Prostate gland (tissue), 2 donors: ENCODE data around the gene BLVRB. TPM values are rescaled to one million over a fixed set of nuclear protein-coding genes. Genes with fewer than 3 reads are reported as not detected.

Source experiments
- DNase-seq: peaks from one replicate; pipeline ENCODE4 v3.0.0-alpha.2; 2019; ENCODE audit warnings: low spot score
- H3K27ac ChIP-seq, 2 donors: fragments of 200-600 bp; sonication (generic); 2 replicates each; pipeline ENCODE4 v1.5.1; 2017 to 2019
- H3K27me3 ChIP-seq: fragments of 200-600 bp; sonication (generic); replicated peaks from 2 replicates; pipeline ENCODE4 v1.5.1; 2019; ENCODE audit not compliant: insufficient read depth
- H3K36me3 ChIP-seq, 2 donors: fragments of 200-600 bp; sonication (generic); 1 replicate in 1 of 2; 2 replicates in 1 of 2; pipeline versions ENCODE4 v1.5.1 to v1.8.1; 2017 to 2019
- H3K4me1 ChIP-seq: fragments of 200-600 bp; sonication (generic); replicated peaks from 2 replicates; pipeline ENCODE4 v1.5.1; 2019
- H3K4me3 ChIP-seq, 2 donors: fragments of 200-600 bp; sonication (generic); 2 replicates each; pipeline ENCODE4 v1.5.1; 2017 to 2019
- H3K9me3 ChIP-seq: fragments of 200-600 bp; sonication (generic); 2 replicates; pipeline ENCODE4 v1.5.1; 2017
- CTCF ChIP-seq, 4 experiments: fragments of 200-600 bp in 2 of 4; fragments of 450-650 bp in 2 of 4; sonication (generic) in 2 of 4; IDR thresholded peaks; 1 replicate in 3 of 4; 2 replicates in 1 of 4; pipeline ENCODE4 v1.5.1; 2016 to 2019; ENCODE audit warnings: antibody characterized with exemption in 4 of 4, mild to moderate bottlenecking in 2 of 4, moderate library complexity in 2 of 4
- POLR2A ChIP-seq: fragments of 450-650 bp; IDR thresholded peaks from one replicate; pipeline ENCODE4 v1.6.1; 2016; ENCODE audit warnings: antibody characterized with exemption, mild to moderate bottlenecking
- POLR2AphosphoS5 ChIP-seq: sonication (generic); formaldehyde crosslinking; IDR thresholded peaks from one replicate; pipeline ENCODE4 v1.6.1; 2017; ENCODE audit warnings: antibody characterized with exemption
- WGBS: methylation state at CpG from one replicate; pipeline ENCODE4 v1.1.5; 2018; 5-methylcytosine and 5-hydroxymethylcytosine counted together
- intact Hi-C: fragments of 100-400 bp; cut with DNase I; formaldehyde crosslinking; loops from one replicate; pipeline ENCODE4 v1.14.2; 2022
- total RNA-seq, 2 donors: library from RNA; depleted of rRNA; stranded (reverse); fragments of >200 nt; gene quantifications; one replicate each; pipeline ENCODE4 v1.1.0, GENCODE V29; 2016

BLVRB gene
- total RNA-seq, 2 donors from 2014 or later = 101 to 261 TPM

- Histone ChIP-seq H3K4me3 (no peak overlapping the region), H3K27me3 (no peaks in the 10 kb centered on the region), H3K9me3 (no peaks in the 10 kb centered on the region), H3K27ac (no peak overlapping the region), H3K36me3 (no peaks in the 10 kb centered on the region), H3K4me1 (no peaks in the 10 kb centered on the region)
- intact Hi-C loops = no loop called here
- TF ChIP-seq CTCF (IDR thresholded peaks at IDR 0.05) (no peak), POLR2A (no peak), POLR2AphosphoS5 (no peak)
- DNase-seq = no peak
- WGBS = 87% methylated on average over 13 of the region's 13 CpGs
These were observed 7.0 kb upstream of the BLVRB start for GRCh38 chr19:40472516-40472915.

- Histone ChIP-seq H3K36me3 (no peaks in the 10 kb centered on the region), H3K27ac (no peak overlapping the region), H3K27me3 (no peaks in the 10 kb centered on the region), H3K4me3 (no peak overlapping the region), H3K9me3 (no peaks in the 10 kb centered on the region), H3K4me1 (peaks cover 6% of the 10 kb centered on the region)
- TF ChIP-seq POLR2A = no peak
- TF ChIP-seq POLR2AphosphoS5 = no peak
- no peak for TF ChIP-seq CTCF (IDR thresholded peaks at IDR 0.05)
- intact Hi-C loops = no loop called here
- no peak for DNase-seq
- 92% methylated on average over 3 of the region's 3 CpGs for WGBS
These were observed 5.6 kb upstream of the BLVRB start for GRCh38 chr19:40471111-40471510.

GRCh38 chr19:40469011-40469410 lies 3.5 kb upstream of the BLVRB start:
- Histone ChIP-seq H3K27ac (no peak overlapping the region), H3K9me3 (no peaks in the 10 kb centered on the region), H3K4me3 (no peak overlapping the region), H3K4me1 (peaks cover 6% of the 10 kb centered on the region), H3K27me3 (no peaks in the 10 kb centered on the region), H3K36me3 (no peaks in the 10 kb centered on the region)
- WGBS = 97% methylated on average over 6 of the region's 6 CpGs
- intact Hi-C loops = loop anchor here (5.0 to 10.0 kb wide), 4 partner anchors 56 to 166 kb away; partner anchors contain the start of genes LTBP4 and SHKBP1
- no peak for DNase-seq
- TF ChIP-seq POLR2A = no peak
- no peak for TF ChIP-seq CTCF (IDR thresholded peaks at IDR 0.05)
- no peak for TF ChIP-seq POLR2AphosphoS5

- no peaks in the 10 kb centered on the region for H3K36me3 ChIP-seq
- peaks cover 6% of the 10 kb centered on the region for H3K4me1 ChIP-seq
- TF ChIP-seq CTCF (IDR thresholded peaks at IDR 0.05) (no peak), POLR2A (no peak), POLR2AphosphoS5 (no peak)
- no peak for DNase-seq
- no peaks in the 10 kb centered on the region for H3K27me3 ChIP-seq
- intact Hi-C loops = loop anchor here (5.0 to 10.0 kb wide), 4 partner anchors 58 to 168 kb away; partner anchors contain the start of genes LTBP4 and SHKBP1
- peak within 1 kb of the TSS; percentile 81 to 96 for H3K27ac ChIP-seq
- peak within 1 kb of the TSS; percentile 29 to 69 for H3K4me3 ChIP-seq
- no peaks in the 10 kb centered on the region for H3K9me3 ChIP-seq
- 6% methylated on average over 55 of the region's 87 CpGs for WGBS
These were observed 1.6 kb upstream of the BLVRB start, which contains the start of gene SPTBN4 for GRCh38 chr19:40466985-40467734. Gene SPTBN4, plus strand, starts transcription at chr19:40467001. Its CDS starts 5,621 bp downstream, at chr19:40472622.
